ENCODE measurements around the gene SGPP2. TPM values are rescaled to one million over a fixed set of nuclear protein-coding genes. Genes with fewer than 3 reads are reported as not detected.
A peak's percentile ranks its signal among the peaks of the same experiment; 100 is the strongest.

The SGPP2 gene
- total RNA-seq, 1 donor: not detected

- TF ChIP-seq CTCF (IDR thresholded peaks at IDR 0.05; ENCODE audit: insufficient read depth, low read length): no peak
- DNase-seq (ENCODE audit: low read depth): peak; percentile 42
- no peak overlapping the region for H3K4me3 ChIP-seq (ENCODE audit: low read depth, low read length)
These were observed 145.5 kb downstream of the SGPP2 start for GRCh38 chr2:222569826-222570225.

GRCh38 chr2:222572264-222572721 is 147.9 kb downstream of the SGPP2 start:
- DNase-seq (ENCODE audit: low read depth): no peak
- TF ChIP-seq CTCF (IDR thresholded peaks at IDR 0.05; ENCODE audit: insufficient read depth, low read length): no peak
- H3K4me3 ChIP-seq (ENCODE audit: low read depth, low read length): no peak overlapping the region

GRCh38 chr2:222572751-222573174 is 148.4 kb downstream of the SGPP2 start:
- peak; percentile 65 for DNase-seq (ENCODE audit: low read depth)
- no peak overlapping the region for H3K4me3 ChIP-seq (ENCODE audit: low read depth, low read length)
- TF ChIP-seq CTCF (IDR thresholded peaks at IDR 0.05; ENCODE audit: insufficient read depth, low read length): no peak

- no peak for TF ChIP-seq CTCF (IDR thresholded peaks at IDR 0.05; ENCODE audit: insufficient read depth, low read length)
- no peak overlapping the region for H3K4me3 ChIP-seq (ENCODE audit: low read depth, low read length)
- DNase-seq (ENCODE audit: low read depth): no peak
These were observed 151.3 kb downstream of the SGPP2 start for GRCh38 chr2:222575618-222576017.

GRCh38 chr2:222576171-222577081 is 152.1 kb downstream of the SGPP2 start:
- no peak for TF ChIP-seq CTCF (IDR thresholded peaks at IDR 0.05; ENCODE audit: insufficient read depth, low read length)
- DNase-seq (ENCODE audit: low read depth): no peak
- H3K4me3 ChIP-seq (ENCODE audit: low read depth, low read length): no peak overlapping the region

- no peak for DNase-seq (ENCODE audit: low read depth)
- no peak overlapping the region for H3K4me3 ChIP-seq (ENCODE audit: low read depth, low read length)
- TF ChIP-seq CTCF (IDR thresholded peaks at IDR 0.05; ENCODE audit: insufficient read depth, low read length): no peak
These were observed 153.0 kb downstream of the SGPP2 start for GRCh38 chr2:222577341-222577740.
